GM12801 (cell line): ENCODE data around the gene AGPAT3.

ENCODE experiments used
- TF ChIP-seq, protein P1 (sequence below): IDR thresholded peaks from one replicate; pipeline ENCODE4 v1.5.1; 2011; ENCODE audit warnings: control low read depth; ENCODE audit not compliant: insufficient read length; ENCODE audit errors: extremely low read depth

Gene AGPAT3

DNA sequence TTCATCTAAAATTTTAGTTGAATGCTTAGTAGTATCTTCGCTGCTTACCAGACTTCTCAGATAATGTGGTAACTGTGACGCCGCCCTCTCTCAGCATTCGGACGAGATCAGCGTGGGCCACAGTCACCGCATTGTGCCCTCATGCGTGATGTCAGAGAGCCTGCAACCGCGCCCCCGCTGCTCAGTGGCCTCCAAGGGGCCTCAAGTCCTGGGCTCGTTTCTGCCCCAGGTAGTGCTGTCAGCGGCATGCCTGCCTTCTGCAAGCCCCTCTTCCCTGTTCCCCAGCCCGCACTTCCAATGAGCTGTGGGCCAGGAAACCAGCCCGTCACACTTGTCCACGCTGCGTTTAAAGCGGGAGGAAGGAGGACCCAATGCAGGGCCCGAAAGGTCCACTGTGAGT, 85.5 kb downstream of the AGPAT3 start:
- TF ChIP-seq, protein P1, sequence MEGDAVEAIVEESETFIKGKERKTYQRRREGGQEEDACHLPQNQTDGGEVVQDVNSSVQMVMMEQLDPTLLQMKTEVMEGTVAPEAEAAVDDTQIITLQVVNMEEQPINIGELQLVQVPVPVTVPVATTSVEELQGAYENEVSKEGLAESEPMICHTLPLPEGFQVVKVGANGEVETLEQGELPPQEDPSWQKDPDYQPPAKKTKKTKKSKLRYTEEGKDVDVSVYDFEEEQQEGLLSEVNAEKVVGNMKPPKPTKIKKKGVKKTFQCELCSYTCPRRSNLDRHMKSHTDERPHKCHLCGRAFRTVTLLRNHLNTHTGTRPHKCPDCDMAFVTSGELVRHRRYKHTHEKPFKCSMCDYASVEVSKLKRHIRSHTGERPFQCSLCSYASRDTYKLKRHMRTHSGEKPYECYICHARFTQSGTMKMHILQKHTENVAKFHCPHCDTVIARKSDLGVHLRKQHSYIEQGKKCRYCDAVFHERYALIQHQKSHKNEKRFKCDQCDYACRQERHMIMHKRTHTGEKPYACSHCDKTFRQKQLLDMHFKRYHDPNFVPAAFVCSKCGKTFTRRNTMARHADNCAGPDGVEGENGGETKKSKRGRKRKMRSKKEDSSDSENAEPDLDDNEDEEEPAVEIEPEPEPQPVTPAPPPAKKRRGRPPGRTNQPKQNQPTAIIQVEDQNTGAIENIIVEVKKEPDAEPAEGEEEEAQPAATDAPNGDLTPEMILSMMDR = no peak

DNA sequence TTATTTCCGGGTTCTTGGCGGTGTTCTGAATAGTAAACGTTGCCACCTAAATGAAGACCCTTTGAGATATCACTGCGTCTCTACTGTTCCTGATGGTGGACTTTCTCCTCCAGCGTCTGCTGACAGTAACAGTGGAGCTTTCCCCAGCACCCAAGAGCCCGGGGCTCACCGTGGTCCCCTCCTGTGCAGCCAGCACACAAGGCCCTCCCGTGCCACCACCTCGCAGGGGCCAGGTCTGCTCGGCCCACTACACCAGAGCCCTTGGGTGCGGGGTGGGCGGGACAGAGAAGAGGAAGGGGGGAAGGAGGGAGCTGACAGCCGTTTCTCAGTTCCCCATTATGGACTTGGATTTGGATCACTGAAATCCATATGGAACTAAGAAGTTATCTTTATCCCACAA, 85.9 kb downstream of the AGPAT3 start:
- TF ChIP-seq, protein P1 = no peak

DNA sequence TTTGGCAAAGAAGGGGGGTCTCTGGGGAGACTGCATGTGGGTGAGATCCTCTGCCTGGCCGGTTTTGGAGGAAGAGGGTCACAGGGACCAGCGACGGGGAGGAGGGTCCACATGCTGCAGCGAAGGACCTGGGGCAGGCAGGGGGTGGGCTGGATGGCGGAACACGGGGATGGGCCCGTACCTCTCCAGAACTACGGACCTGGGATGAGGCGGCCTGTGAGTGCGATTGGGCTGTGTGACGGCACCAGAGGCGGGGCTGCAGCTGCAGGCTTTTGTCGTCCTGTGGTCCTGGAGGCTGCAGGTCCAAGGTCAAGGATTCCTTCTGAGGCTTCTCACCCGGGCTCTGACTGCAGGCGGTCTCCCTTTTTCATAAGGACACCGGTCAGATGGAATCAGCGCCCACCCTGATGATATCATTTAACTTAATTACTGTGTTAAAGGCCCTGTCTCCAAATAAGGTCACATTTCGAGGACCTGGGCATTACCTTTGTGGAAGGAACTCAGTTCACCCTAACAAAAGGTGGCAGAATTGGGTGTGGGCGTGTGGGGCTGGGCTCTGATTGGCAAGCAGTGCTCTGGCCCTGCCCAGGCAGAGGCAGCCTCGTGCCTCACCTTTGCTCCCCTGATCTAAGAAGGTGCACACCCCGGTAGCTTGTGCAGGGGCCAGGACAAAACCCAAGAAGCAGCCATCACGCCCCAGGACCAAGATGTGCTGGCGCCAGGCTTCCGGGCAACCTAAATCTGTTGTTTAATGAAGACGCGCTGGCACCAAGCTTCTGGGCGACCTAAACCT, 87.1 kb downstream of the AGPAT3 start:
- TF ChIP-seq, protein P1 = no peak

DNA sequence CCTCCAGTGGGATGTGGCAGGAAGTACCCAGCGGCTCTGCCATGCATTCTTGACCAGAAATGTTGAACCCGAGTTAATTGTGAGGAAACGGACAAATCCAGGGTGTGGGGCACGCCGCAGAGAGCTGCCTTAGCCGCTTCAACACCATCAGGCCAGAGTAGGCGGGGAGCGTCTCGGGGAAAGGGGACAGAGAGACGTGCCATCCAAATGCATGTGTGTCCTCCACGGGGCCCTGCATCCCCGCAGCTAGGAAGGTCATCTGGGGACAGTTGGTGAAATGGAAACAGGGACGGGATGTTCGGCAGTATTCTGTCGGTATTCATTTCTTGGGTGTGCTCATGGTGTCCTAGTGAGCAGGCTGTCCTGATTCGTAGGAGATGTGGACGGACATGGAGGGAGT, 88.0 kb downstream of the AGPAT3 start:
- TF ChIP-seq, protein P1 = no peak

DNA sequence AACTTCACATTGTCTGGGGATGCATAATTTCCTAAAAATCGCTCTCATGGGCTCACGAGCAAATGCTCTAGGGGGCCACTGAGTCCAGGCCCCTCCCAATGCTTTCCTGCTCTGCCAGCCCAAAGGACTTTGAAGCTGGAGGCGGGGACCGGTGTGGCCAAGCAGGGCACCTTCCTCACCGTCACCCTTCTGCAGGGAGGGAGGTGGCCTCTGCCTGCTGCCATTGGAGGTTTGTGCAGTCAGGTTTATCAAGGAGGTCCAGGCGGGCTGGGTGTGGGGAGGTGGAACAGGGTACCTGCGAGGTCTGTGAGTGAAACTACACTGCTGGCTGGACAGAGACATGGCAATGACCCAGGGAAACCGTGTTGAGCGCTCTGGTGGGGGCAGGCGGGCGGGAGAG, 89.0 kb downstream of the AGPAT3 start:
- TF ChIP-seq, protein P1 = no peak

DNA sequence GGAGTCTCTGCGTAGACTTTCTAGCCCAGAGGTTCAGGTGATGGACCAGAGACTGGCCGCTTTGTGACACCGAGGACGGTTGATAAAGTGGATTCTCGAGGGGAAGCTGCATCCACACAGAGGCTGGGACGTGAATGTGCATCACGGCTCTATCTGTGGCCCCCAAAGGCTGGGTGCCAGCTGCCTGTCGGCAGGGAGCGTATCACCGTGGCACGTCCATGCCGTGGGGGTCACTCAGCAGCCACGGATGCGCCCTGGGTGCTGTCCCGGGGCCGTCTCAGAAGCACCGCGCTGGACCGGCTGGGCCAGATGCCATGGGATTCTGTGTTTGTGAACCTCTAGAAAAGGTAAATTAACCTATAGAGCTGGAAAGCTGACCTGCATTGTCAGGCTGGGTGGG, 89.9 kb downstream of the AGPAT3 start:
- TF ChIP-seq, protein P1 = no peak

DNA sequence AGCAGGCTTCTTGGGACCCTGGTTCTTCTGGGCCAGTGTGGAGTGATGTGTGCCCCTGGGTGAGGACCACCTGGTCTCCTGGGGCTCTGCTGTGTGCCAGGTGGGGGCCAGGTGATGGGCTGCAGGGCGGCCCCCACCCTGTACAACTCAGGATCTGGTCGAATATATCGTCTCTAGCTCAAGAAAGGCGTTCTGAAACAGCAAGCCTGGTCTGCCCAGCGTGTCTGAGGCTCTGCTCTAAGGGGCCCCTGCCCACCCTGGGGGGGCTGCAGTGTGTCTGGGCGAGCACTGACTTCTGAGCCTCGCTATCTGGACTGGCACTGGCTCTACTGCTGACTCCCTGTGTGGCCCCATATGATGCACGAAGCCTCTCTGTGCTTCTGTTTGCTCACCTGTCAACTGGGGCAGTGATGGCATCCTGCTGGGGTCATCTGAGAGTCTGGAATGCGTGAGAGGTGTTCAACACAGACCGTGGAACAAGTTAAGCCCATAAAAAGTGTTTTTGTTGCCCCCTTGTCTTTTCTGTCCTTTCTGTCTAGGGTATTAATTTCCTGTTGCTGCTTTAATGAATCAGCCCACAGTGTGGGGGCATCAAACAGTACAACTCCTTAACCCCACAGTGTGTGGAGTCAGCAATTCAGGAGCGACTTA, 91.1 kb downstream of the AGPAT3 start:
- TF ChIP-seq, protein P1 = no peak
